ENCODE data around the gene IFI30.

DNA sequence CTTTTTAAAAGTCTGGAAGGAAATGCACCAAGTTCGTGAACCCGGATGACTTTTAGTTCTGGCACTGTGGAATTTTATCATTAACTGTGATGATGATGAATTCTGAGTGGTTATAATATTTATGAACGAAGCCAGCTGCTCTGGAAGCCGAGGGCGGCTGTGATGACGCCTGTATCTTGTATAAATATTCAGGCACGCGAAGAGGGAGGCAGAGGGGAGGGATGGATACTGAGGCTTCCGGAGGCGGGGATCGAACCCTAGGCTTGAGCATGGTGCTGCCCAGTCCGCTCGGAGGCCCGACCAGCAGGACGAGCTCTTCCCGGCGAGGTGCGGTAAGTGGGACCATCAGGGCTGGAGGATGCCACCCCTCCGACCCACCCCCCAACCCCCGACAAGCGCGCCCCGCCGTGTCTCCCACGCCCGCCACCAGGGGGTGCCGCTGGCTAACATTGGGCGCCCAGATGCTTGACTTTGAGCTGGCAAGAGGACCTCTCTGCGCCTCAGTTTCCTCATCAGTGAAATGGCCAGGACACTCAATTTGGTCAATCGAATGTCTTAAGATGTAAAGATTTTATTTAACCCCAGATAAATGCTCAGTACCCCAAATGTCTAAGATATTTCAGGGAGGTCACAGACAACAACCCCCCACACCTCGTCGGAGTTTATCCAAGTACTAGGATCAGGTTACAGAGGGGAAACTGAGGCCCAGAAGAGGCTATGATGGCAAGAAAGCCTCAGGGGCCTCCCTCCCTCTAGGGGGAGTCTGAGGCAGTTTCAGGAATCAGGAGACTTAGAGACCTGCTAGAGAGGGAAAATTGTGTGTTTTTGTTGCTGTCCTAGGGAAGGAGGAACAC lies 34.7 kb downstream of the IFI30 start:
- TF ChIP-seq, protein P1, sequence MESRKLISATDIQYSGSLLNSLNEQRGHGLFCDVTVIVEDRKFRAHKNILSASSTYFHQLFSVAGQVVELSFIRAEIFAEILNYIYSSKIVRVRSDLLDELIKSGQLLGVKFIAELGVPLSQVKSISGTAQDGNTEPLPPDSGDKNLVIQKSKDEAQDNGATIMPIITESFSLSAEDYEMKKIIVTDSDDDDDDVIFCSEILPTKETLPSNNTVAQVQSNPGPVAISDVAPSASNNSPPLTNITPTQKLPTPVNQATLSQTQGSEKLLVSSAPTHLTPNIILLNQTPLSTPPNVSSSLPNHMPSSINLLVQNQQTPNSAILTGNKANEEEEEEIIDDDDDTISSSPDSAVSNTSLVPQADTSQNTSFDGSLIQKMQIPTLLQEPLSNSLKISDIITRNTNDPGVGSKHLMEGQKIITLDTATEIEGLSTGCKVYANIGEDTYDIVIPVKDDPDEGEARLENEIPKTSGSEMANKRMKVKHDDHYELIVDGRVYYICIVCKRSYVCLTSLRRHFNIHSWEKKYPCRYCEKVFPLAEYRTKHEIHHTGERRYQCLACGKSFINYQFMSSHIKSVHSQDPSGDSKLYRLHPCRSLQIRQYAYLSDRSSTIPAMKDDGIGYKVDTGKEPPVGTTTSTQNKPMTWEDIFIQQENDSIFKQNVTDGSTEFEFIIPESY (IDR thresholded peaks at IDR 0.05; ENCODE audit: borderline replicate concordance, low read depth), result no peak
- TF ChIP-seq, protein P2, sequence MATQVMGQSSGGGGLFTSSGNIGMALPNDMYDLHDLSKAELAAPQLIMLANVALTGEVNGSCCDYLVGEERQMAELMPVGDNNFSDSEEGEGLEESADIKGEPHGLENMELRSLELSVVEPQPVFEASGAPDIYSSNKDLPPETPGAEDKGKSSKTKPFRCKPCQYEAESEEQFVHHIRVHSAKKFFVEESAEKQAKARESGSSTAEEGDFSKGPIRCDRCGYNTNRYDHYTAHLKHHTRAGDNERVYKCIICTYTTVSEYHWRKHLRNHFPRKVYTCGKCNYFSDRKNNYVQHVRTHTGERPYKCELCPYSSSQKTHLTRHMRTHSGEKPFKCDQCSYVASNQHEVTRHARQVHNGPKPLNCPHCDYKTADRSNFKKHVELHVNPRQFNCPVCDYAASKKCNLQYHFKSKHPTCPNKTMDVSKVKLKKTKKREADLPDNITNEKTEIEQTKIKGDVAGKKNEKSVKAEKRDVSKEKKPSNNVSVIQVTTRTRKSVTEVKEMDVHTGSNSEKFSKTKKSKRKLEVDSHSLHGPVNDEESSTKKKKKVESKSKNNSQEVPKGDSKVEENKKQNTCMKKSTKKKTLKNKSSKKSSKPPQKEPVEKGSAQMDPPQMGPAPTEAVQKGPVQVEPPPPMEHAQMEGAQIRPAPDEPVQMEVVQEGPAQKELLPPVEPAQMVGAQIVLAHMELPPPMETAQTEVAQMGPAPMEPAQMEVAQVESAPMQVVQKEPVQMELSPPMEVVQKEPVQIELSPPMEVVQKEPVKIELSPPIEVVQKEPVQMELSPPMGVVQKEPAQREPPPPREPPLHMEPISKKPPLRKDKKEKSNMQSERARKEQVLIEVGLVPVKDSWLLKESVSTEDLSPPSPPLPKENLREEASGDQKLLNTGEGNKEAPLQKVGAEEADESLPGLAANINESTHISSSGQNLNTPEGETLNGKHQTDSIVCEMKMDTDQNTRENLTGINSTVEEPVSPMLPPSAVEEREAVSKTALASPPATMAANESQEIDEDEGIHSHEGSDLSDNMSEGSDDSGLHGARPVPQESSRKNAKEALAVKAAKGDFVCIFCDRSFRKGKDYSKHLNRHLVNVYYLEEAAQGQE (IDR thresholded peaks at IDR 0.05; ENCODE audit: low read depth, low read length), result no peak
- TF ChIP-seq POLR2AphosphoS5 (IDR thresholded peaks at IDR 0.05; ENCODE audit: low read depth, low read length), result no peak
- TF ChIP-seq, protein P3, sequence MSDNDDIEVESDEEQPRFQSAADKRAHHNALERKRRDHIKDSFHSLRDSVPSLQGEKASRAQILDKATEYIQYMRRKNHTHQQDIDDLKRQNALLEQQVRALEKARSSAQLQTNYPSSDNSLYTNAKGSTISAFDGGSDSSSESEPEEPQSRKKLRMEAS (IDR thresholded peaks at IDR 0.05; ENCODE audit: low read depth), result no peak
- TF ChIP-seq, protein P4, sequence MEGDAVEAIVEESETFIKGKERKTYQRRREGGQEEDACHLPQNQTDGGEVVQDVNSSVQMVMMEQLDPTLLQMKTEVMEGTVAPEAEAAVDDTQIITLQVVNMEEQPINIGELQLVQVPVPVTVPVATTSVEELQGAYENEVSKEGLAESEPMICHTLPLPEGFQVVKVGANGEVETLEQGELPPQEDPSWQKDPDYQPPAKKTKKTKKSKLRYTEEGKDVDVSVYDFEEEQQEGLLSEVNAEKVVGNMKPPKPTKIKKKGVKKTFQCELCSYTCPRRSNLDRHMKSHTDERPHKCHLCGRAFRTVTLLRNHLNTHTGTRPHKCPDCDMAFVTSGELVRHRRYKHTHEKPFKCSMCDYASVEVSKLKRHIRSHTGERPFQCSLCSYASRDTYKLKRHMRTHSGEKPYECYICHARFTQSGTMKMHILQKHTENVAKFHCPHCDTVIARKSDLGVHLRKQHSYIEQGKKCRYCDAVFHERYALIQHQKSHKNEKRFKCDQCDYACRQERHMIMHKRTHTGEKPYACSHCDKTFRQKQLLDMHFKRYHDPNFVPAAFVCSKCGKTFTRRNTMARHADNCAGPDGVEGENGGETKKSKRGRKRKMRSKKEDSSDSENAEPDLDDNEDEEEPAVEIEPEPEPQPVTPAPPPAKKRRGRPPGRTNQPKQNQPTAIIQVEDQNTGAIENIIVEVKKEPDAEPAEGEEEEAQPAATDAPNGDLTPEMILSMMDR (IDR thresholded peaks at IDR 0.05), result peak; percentile 67
- TF ChIP-seq SIN3A (IDR thresholded peaks at IDR 0.05; ENCODE audit: borderline replicate concordance, low read depth, low read length), result no peak
- no peak for TF ChIP-seq MXI1 (IDR thresholded peaks at IDR 0.05; ENCODE audit: low read depth, low read length)
- TF ChIP-seq SMC3 (IDR thresholded peaks at IDR 0.05; ENCODE audit: low read depth, low read length), result peak; percentile 65
- no peak for TF ChIP-seq EP300 (IDR thresholded peaks at IDR 0.05; ENCODE audit: borderline replicate concordance in 1 of 2, low read depth in 1 of 2, low read length in 1 of 2)
- TF ChIP-seq ELF1 (IDR thresholded peaks at IDR 0.05), result no peak
- no peak for TF ChIP-seq GATA2 (CRISPR knock-in tag; IDR thresholded peaks at IDR 0.05)
- no peak for TF ChIP-seq RFX5 (IDR thresholded peaks at IDR 0.05; ENCODE audit: low read length)
- no peak for TF ChIP-seq YY1 (IDR thresholded peaks at IDR 0.05; ENCODE audit: low read depth)

Measured in SK-N-SH (cell line).